ENCODE results near the gene GADL1.

The GADL1 gene, protein sequence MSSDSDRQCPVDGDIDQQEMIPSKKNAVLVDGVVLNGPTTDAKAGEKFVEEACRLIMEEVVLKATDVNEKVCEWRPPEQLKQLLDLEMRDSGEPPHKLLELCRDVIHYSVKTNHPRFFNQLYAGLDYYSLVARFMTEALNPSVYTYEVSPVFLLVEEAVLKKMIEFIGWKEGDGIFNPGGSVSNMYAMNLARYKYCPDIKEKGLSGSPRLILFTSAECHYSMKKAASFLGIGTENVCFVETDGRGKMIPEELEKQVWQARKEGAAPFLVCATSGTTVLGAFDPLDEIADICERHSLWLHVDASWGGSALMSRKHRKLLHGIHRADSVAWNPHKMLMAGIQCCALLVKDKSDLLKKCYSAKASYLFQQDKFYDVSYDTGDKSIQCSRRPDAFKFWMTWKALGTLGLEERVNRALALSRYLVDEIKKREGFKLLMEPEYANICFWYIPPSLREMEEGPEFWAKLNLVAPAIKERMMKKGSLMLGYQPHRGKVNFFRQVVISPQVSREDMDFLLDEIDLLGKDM

DNA sequence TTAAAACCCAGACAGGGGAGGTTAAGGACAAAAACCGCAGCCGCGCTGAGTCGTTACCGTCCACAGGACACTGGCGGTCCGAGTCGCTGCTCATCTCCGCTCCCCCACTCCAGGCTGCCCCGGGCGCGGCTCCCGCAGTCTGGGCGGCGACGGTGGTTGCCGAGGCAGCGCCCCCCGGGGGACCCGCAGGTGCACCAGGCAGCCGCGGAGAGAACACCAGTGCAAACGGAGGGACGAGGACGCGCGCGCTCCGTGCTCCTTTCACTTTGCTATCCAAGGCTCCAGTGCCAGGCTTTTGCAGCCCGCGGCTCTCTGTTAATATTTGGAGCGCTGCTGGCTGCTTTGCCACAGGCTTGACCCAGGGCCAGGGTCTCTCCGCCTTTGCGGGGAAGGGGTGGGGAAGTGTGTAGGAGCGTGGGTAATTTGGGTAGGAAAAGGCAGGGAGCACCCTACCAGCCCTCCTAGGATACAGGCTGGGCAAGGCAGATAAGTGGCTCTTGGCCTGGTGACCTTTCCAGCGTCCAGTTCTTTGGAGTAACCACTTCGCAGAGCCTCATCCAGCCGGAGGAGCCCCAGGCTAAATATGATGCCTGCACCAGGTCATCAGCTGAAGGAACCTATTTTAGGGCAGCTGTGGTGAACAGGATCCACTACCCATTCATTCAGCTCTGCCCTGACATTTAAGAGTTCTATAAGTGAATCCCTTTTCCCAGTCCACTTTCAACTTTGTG, at the start of gene GADL1:
Gene GADL1 (minus strand): TSS at position 141 of the 731 bp plus-strand sequence. CDS start 47 bp downstream, at position 94.
- no peak for DNase-seq

DNA sequence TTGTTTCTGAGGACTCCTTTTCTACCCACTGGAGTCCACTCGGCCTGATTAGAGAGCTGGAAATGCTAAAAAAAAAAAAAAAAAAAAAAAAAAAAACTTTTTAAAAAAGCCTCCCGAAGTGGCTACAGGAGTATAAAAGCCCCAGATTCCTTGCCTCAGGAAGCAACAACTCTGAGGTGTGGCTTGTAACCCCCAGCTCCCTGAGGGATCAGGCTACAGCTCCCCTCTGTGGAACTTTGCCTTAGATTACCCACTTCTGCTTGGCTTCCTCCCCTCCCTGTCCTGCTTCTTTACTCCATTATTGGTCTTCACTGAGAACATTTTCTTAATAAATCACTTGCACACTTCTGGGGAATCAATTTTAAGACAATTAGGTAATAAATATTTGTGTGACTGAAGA, 49.7 kb upstream of the GADL1 start:
- DNase-seq: no peak

DNA sequence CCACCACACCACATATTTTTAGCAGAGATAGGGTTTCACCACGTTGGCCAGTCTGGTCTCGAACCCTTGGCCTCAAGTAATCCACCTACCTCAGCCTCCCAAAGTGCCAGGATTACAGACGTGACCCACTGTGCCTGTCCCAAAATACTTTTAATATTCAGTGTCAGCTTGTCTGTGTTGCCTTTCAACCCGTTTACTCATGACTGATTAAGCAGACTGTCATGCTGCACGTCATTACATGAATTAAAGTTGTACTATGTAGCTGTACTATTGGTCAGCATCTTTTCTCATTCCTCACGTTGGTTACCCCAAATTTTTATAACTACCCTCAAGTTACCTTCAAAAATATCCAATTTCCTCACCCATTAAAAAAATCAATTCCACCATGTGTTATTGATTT, 48.7 kb upstream of the GADL1 start:
- DNase-seq: no peak

DNA sequence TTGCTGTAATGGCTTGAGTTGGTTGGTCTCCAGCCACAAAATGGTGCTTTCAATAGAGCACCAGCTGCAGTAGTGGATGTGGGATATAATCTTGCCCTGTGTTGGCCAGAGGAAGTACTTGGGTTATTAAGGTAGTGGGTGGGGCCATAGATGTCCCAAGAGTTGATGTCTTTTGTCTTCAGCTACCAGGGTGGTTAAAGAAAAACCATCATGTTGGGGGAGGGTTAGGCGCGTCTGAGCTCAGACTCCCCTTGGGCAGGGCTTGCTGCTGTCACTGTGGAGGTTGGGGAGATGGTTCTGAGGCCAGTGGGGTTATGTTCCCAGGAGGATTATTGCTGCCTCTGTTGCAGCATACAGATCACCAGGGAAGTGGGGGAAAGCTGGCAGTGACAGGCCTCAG, 46.9 kb upstream of the GADL1 start:
- DNase-seq: no peak

DNA sequence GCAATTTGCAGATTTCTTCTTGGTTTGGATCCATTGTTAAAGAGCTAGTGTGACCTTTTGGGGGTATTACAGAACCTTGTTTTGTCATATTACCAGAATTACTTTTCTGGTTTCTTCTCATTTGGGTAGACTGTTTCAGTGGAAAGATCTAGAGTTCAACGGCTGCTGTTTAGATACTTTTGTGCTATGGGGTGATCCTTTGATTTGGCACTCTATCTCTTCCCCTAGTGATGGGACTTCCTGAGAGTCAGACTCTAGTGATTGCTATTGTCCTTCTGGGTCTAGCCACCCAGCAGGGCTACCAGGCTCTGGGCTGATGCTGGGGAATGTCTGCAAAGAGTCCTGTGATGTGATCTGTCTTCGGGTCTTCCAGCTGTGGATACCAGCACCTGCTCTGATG, 46.3 kb upstream of the GADL1 start:
- no peak for DNase-seq

DNA sequence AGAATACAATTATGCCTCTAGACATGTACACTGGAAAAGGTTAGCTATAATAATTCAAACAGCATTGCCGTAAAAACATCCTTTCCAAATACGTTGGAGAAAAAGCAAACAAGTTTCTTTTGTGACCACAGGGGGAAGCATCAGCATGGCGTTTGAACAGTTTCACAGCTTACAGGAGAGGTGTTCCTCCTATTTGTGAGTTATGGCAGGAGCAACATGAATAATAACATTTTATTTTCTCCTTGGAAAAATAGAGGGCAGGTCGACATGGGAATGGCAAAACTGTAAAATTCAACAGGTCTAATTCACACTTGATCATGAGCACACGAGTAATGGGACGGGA, 39.7 kb upstream of the GADL1 start:
- no peak for DNase-seq

DNA sequence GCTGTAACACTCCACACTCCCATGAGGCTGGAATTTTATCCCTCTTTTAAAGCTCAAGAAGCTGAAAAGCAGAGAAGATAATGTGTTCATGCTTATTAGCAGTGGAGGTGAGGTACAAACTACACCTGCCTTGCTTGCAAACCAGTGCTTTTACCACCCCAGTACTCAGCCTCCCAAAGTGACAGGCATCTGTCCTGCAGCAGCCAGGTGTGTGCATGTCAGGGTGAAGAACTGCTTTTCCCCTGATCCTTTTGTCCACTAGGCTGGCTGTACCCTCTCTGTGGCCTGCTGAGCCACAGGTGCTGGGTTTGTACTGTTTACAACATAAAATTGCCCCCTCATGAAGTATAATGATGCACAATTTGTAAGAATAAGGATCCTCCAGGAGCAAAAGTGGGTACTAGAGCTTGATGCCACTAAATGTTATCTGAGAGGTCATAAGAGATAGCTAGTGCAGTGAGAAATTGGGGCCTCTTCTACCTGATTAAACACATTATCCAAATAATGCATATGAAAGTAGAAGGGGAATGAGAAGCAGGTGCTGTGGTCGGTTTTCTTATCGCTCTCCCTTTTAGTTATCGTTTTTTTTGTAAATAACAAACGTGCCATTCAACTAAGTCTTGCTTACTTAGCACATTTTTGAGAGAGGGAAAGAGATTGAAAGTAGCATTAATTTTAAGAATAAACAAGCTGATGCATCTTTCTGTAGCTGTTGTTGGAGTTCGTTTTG, 39.2 kb upstream of the GADL1 start:
- no peak for DNase-seq

DNA sequence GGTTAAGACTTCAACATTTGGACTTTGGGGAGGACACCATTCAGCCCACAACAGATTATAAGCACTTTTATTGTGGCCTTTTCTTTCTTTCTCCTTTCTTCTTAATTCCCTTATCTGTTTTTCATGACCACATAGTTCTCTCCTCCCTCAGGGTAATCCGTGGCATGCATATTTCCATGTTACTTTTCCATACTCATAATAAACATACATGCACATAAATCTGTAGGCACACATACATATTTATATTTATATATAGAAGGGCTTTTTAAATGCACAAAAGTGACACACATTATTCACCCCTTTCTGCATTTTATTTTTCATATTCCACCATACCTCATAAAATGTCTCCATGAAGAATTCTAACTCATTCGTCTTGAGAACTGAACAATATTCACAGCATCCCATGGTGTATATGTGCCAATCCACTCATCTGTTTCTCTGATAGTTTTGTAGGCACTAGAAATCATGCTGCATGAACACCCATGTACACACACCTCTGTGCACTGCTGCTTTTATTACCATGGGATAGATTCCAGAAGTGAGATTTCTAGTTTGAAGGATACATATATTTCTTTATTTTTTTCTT, 38.1 kb upstream of the GADL1 start:
- no peak for DNase-seq

DNA sequence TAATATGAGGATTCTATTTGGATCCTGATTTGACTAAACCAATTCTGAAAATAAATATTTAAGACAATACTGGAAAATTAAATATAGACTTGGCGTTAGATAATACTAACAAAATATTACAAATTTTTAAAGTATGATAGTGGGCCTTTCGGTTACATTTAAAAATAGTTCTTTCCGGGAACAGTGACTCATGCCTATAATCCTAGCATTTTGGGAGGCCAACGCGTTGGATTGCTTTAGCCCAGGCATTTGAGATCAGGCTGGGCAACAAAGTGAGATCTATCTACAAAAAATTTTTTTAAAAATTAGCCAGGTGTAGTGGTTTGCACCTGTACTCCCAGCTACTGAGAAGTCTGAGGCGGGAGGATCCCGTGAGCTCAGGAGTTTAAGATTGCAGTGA, 30.3 kb upstream of the GADL1 start:
- no peak for DNase-seq

DNA sequence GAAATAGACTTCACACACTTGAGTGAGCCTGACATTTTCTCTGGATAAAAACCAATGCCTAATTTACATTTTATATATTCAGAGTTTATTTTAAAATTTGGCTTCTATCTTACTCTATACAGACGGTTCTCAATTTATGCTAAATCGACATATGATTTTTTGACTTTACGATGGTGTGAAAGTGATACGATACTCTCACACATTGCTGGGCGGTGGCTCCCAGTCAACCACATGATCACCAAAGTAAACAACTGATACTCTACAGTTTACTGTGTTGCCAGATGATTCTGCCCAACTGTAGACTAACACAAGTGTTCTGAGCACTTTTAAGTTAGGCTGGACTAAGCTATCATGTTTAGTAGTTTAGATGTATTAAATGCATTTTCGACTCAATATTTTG, 25.1 kb upstream of the GADL1 start:
- no peak for DNase-seq

DNA sequence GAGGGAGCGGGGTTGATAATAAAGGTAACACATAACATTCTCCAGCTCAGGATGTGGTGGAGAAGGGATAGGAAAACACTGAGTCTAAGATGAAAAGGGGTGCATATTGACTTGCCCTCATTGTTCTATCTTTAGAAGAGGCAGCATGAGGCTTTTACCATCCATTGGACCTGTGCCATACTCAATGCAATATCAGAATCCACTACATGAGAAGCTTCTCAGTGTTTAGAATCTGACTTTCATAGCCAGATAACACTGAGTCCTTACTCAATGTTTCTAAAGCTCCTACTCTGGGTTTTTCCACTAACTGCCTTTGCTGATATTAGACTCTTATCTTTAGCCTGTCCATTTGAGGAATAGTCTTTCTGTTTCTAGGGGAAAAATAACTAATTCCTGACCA, 24.3 kb upstream of the GADL1 start:
- no peak for DNase-seq

DNA sequence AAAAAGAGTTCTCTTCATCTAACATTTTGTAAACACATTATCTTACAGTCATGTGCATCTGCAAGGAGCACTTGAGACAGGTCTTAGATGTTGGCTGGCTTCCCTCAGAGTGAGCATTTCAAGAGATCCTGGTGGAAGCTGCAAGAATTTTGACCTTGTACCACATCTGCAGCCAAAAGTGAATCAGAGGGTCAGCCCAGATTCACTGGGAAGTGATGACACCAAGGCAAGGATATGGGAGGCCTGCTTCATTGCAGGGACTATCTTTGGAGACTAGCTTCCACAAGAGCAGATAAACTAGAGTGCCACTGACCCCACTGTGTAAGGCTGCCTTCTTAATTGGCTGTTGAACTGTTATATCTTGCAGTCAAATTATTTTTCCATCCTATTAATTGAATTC, 21.3 kb upstream of the GADL1 start:
- DNase-seq: no peak

DNA sequence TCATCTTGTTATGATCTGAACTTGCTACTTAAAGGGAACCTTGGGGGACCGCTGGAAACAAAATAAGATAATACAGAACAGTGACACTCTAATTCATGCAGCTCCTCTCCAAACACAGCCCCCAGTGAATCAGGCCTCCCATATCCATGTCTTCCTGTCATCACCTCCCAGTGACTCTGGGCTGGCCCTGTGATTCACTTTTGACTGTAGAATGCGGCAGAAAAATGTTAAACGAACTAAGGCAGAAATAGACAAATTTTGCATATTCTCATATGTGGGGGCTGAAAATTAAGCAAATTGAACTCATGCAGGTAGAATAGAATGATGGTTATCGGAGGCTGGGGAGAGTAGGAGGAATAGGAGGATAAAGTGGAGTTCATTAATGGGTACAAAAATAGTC, 20.2 kb upstream of the GADL1 start:
- DNase-seq: no peak

DNA sequence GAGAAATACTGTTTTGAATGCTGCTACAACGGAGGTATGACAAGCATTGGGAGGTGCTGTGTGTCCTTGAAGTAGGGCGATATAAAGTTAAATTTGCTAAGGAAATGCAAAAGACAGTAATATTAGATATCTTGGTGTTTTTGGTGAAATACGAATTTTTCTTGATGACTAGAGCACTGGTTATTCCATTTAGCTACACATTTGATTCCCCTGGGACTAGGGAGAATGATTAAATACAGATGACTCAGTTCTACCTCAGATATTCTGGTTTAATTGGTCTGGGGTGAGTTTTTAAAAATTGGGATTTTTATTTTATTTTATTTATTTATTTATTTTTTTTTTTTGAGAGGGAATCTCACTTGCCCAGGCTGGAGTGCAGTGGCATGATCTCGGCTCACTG, 18.7 kb upstream of the GADL1 start:
- no peak for DNase-seq

DNA sequence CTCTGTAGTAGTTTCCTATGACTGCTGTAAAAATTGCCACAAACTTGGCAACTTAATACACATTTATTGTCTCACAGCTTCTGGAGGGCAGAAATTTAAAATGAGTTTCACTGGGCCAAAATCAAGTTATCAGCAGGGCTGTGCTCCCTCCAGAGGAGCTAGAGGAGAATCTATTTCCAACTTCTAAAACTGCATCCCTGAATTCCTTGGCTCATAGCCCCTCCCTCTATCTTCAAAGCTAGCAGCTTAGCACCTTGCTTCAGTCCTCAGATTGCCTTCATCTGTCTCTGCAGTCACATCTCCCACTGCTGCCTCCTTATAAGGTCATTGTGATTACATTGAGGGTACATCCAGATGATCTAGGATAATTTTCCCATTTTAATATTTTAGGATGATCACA, 17.8 kb upstream of the GADL1 start:
- no peak for DNase-seq

DNA sequence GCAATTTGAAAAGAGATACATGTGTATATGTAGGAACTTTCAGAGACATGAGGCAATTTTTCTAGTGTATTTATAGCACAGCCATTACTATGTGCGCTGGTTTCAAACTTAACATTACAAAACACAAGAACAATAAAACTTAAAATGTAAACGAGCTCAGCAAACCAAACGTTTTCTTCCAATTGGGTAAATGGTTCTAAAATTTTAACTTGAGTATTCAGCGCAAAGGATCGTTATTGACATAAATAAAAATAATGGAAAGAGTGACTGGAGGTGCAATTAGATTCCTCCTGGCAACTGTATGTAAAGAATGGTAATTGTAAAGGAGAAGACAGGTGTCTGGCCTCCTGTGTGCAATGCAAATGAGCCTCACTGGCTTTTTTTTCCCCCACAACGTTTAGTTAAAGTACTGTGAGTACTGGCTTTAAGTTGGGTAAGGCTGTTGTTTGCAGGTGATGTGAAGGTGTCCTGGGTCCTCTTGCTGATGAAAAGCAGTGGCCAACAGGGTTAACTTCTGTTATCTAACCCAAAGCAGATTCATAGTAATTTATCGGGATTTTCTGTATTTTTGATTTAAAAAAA, 14.1 kb upstream of the GADL1 start:
- DNase-seq: no peak

DNA sequence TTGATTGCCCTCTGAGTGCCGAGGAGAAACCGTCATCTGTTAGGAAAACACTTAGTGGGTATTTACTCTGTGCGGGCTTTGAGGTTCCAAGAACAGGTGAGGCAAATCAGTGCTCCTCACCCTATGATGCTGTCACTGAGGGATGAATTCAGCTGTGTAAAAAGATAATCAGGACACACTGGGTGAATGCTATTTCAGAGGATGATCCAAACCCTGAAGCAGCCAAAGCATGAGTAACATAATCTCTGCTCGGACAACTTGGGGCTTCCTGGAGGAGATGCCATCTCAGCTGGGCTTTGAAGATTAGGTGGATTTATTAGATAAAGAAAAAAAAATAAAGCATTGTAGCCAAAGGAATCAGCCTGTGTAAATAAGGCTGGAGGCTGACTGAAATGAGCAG, 10.5 kb upstream of the GADL1 start:
- no peak for DNase-seq

DNA sequence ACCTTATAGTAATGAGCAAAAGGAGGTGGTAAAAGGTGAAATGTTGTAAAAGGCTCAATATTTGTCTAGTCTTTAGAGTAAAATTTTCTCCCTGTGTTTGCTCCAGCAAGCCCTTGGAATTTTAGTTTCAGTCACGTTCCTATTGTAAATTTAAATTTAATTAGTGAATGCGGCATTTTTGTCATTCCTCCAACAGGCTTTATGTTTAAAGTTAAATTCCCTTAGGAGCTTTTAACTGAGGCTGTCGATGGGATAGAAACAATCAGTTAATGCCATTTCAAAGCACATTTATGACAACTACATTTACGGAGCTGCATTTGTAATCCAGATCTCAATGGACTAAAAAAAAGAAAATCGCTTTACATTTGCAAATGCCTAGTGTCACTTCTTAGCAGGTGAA, 868 bp upstream of the GADL1 start:
- no peak for DNase-seq

DNA sequence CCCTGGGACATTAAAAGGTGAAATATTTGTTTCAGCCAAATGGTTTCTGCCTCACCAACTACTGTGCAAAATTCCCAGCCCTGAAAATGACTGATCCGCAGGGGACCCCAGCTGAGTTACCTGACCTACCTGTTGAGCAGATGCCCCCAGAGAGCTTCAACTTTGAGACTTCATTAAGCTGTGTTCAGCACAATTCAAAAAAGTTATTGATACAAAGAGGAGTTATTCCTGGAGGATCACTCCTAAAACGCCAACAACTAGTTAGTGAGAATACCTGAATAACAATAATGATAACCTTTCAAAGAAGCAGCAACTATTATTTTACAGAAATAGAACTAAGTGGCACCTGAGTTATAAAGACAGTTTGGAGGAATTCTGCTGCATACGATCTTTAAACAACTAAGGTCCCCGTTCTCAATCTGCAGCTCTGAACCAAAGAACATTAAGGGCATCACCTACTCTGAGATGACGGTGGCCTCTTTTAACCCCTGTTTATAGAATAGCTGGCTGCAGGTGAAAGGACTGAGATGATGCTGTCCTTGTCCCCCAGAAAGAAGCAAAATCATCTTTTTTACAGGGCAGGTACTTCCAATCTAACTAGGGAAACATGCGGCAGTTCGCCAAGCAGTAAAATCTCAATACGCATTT, 659 bp downstream of the GADL1 start:
- no peak for DNase-seq

DNA sequence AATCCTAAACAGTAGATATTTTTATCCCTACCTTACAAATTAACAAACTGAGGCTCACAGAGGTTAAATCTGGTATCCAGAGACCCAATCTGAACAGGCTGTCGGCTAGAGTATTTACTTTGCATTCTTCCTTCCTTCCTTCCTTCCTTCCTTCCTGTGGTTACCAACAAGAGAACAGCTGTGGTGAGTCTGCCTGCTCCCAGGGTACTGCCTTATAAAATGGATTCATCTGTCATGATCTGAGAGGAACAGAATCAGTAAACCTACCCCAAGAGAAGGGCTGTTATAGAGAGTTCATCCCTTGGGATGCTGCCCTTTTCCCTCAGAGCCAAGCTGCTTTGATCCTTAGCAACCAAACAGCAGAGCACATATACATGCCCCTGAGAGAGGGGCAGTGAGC, 3.6 kb downstream of the GADL1 start:
- DNase-seq: no peak

DNA sequence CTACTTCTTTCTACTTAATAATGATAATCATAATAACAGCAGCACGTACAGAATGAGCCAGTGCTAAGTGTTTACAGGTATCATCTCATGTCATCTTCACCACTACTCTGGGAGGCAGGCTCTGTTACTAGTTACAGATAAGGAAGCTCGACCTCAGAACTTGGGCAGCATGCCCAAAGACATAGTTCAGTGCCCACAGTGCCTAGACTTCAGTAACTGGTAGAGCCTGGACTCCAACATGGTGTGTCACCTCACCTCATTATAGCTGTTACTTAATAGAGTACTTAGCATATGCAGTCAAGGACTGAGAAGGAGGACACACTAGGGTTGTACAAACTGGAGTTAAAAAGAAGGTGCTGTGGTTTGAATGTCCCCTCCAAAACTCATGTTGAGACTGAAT, 7.6 kb downstream of the GADL1 start:
- no peak for DNase-seq

DNA sequence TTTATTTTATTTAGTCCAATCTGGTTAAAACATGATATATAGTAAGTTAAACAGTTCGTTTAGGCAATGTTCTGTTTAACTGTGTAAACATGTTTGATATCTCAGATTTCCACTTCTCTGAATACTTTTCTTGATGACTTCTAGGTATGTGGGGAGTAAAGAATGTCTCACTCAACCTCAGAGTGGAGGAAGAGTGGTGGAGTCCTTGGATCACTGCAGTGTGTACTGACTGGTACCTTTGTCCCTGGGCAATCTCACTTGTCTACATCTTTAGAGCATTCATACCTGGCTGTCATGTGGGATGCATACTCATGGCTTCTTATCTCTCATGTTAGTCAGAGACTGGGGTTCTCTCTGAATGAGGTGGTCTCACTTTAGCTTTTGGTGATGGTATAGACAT, 15.6 kb downstream of the GADL1 start:
- no peak for DNase-seq

DNA sequence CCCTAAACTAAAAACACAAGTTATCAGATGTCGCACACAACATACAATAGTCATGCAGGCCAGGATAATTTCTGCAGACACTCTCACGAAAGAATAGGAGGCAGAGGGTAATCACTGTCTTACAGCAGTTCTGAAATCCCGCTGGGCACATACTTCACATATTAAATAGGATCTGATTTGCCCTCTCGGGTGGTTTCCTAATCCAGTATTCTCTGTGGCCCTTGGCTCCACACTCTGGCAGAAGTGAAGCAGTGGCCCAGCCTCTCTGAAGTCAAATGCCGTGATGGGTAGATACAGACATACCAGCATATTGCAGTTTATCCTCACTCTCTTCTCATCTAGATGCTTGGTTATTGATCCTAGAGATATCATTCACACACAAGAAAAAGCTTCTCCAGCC, 19.0 kb downstream of the GADL1 start:
- no peak for DNase-seq

Measured in NCI-H1694 (cell line).